ENCODE data around the gene GTPBP1.

GTPBP1 gene

DNA sequence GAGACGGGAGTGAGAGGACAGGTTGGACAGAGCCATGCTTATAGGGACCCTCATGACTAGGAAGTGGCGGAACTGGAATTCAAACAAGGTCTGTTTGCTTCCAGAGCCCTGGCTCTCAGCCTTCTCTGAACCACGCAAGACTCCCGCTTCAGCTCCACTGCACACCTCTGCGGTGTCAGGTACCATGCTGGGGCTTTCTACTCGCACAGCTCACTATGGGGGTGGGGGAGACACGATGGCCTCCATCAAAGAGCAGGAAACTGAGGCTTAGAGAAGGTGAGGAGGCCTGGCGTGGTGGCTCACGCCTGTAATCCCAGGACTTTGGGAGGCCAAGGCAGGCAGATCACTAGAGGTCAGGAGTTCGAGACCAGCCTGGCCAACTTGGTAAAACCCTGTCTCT lies 35.8 kb downstream of the GTPBP1 start:
- DNase-seq, result no peak

DNA sequence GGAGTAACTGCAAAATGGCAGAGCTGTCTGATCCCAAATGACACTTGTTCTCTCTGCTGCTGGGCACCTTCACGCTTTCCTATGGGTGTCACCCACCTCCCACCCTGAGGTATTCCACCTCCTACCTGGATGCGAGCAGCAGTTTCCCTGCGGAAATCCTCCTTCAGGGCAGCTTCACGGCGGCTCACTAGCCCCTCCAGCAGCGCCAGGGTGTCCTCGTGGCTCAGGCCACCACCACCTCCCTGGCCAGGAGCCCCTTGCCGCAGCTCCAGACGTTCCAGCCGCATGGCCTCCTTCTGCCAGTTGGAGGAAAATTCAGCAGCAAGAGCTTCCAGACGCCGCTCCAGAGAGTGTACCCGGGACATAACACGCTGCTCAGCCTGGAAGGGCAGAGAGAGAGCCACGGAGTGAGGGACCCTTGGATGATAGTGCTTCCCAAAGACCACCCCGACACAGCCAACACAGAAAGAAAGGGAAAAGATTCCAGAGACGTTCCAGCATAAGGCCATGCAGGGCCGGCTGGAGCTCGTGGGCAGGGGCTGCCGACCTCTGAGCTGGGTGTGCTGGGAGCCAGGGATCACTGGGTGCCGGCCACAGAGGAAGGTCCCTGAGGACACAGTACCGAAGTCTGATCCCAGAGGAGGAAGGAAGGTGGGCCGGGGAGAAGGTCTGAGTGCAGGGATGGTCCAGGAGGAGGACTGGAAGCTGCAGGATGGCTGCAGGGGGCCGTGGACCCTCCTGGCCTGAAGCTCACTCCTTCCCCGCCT lies 36.6 kb downstream of the GTPBP1 start:
- DNase-seq, result no peak

GRCh38 chr22:38744981-38745380 lies 39.2 kb downstream of the GTPBP1 start:
- no peak for DNase-seq

- no peak for DNase-seq
Observed at GRCh38 chr22:38745676-38746460, 40.1 kb downstream of the GTPBP1 start.

GRCh38 chr22:38748487-38749136 lies 42.9 kb downstream of the GTPBP1 start:
- no peak for DNase-seq

DNA sequence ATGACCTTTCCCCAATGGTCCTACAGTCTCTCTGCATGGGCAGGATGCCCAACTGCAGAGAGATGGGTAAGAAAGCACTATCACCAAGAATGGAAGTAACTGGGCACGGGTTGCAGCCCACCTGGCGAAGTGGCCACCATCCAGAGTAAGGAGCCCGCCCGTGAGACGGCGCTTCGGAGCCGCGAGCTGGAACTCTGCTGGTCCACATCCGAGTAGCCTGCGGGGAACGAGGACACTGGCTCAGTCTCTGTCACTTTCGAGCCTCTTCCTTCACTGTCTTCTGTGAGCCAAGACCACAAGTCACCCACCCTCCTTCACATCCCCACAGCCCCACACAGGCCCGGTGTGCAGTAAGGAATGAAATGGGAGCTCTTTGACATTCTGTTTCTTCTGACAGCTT lies 44.4 kb downstream of the GTPBP1 start:
- DNase-seq, result no peak

DNA sequence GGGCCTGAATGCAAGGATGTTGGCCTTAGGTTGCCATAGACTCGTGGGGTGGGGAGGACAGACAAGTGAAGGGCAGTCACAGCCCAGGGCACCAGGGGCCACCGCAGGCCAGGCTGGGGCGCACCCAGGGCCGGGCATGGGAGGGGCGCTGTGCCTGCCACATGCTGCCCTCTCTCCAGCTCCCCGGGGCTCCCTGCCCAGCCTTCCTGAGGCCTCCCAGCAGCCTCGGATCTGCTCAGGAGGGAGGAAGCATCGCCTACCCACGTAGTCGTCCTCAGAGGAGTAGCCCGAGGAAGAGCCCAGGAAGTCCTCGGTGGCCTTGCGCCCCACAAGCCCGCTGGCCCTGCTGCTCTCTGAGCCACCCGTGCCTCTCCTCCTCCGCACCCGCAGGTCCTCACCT lies 44.9 kb downstream of the GTPBP1 start:
- DNase-seq, result no peak

DNA sequence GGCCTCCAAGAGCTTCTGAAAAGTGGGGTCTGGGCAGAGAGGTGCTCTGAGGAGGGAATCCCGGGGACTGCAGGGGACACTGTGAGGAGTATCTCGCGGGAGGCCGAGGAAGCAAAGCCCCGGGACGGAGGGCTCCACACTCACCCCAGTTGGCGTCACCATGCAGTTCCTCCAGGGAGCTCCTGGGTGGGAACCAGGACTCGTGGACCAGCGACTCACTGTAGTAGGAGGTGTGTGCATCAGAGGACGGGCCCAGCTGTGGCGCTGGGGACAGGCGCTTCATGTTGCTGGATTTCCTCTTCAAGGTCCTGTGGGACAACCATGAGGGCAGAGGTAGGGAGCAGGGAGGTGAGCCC lies 45.3 kb downstream of the GTPBP1 start:
- DNase-seq, result no peak

DNA sequence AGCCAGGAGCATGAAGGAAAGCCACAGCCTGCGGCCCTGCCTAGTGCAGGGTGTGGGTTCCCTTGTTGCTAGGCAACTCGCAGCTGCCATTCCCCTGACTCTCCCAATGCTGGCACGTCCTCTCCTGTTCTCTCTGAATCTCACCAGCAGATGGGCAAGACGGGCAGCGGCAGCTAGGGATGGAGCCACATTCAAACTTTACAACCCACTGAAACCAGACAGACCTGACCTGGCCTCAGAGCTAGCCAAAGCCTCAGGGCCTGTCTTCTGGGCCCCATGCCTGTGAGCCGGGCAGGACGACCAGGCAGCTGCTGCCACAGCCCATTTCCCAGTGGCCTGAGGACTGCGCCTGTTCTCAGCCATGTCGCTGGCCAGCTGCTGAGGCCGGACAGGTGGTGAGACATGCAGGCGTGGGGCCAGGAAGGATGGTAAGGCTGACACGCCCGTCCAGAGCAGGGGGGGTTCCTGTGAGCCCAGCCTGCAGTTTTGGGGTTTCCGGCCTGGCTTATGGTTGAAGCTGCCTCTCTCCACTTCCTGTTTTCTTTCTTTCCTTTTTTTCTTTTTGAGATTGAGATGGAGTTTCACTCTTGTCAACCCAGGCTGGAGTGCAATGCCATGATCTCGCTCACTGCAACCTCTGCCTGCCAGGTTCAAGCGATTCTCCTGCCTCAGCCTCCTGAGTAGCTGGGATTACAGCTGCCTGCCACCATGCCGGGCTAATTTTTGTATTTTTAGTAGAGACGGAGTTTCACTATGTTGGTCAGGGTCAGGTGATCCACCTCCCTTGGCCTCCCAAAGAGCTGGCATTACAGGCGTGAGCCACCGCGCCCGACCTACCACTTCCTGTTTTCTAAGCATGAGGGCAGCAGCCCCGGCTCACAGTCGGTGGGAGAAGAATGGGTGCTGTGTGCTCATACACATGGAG lies 45.9 kb downstream of the GTPBP1 start:
- DNase-seq, result no peak

DNA sequence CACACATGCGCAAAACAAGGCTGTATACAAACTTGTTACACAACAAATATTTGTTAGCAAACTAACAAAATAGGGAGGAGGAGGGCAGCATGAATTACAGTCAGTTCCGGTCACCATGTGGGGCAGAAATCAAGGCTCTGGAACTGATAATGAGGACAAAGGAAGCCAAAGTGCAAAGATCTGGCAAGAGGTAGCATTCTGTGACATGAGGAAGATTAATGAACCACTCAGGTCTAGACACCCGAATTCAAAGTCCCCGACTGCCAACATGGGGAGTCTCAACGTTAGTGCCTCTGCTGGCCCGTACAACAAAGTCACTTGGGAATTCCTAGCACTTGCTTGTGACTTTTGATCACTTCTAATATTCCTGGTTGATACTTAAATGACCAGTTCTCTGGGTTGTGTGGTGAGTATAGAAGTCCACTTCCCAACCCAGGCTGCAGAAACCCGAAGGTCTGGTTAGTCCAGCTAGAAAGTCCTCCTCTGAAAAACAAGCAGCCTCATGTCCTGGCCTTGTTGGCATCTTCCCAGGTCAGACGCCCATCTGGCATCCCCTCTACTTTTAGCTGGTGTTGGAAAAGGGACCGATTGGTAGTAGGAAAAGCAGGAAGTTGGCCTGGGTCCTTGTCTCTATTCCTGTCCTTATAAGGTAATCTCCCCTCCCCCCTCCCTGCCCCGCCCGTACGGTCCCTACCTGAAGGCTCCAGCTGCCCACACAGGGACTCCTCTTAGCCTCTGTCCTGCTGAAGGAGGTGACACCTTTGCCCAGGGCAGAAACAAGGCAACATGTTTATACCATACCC lies 48.4 kb downstream of the GTPBP1 start:
- DNase-seq, result peak; percentile 87

GRCh38 chr22:38754751-38755154 lies 49.0 kb downstream of the GTPBP1 start:
- DNase-seq, result peak; percentile 71

DNA sequence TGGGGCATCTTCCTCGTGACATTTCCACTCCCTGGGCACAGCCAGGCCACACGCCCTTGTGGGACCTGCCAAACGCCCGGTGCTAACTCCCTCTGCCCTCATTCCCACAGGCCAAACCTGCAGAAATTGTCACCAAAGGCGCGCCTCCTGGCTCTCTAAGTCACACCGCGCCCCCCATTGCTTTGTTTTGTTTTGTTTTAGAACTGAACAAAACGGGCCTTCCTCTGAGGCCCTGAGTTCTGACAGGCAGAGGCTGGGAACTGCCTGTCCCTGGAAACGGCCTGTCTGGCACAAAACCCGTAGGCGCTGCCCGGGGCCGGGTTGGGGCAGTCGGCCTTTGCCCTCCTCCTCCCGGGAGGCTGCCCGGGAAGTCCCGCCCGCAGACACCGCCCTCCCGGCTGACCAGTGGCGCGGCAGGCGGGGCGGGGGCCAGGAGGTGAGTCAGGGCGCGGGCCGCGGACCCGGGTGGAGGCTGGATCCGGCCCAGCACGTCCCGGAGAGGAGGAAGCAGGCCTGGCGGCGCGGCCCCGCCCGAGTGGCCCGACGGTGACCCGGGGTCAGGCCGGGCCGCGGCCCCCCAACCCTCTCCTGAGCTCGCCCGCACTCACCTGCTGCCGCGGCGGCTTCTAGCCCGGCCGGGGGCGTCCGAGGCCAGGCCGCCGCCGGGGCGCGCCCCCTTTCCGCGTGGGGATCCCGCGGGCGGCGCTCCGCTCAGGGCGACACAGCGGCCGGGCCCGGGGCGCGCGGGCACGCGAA lies 49.6 kb downstream of the GTPBP1 start:
- DNase-seq, result peak; percentile 76

- DNase-seq, result peak; percentile 94
Observed at GRCh38 chr22:38755911-38756532, 50.3 kb downstream of the GTPBP1 start, which contains the start of gene SUN2. Gene SUN2 (minus strand): TSS chr22:38755998. CDS start chr22:38752628, 3,370 bp downstream.

DNA sequence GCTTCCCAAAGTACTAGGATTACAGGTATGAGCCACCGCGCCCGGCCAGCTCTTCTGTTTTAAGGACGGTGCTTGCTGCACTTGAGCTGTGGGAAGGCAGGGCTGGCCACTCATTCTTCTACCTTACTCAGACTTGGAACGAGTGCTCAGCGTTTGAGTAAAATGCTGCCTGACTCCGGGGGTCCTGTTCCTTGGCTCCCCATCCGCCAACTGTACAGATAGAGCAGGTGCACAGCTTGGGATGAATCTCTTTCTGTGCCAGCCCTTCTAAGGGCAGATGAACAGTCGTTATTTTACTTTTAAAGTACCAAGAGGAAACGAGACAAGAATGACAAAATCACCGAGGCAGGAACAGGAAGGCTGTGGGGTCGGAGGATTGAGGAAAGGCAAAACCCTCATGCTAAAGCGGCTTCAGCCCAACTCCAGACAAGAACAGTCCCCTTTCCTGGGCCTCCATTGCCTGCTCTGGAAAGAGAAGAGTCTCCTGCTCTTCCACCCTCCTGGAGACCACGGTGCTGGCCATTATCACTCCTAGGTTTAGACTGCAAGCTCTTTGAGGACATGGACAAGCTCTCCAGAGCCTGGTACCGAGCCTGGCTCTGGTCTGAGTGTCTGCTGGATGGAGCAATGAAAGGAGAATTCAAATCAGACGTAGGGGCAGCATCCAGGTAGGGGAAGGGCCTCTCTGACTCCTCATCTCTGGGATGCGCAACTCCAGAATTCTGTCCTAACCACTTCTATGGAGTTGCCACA lies 51.1 kb downstream of the GTPBP1 start:
- DNase-seq, result peak; percentile 64

- DNase-seq, result no peak
Observed at GRCh38 chr22:38757464-38757757, 51.7 kb downstream of the GTPBP1 start.

- peak; percentile 32 for DNase-seq
Observed at GRCh38 chr22:38758276-38758945, 52.7 kb downstream of the GTPBP1 start.

- no peak for DNase-seq
Observed at GRCh38 chr22:38759005-38759404, 53.3 kb downstream of the GTPBP1 start.

DNA sequence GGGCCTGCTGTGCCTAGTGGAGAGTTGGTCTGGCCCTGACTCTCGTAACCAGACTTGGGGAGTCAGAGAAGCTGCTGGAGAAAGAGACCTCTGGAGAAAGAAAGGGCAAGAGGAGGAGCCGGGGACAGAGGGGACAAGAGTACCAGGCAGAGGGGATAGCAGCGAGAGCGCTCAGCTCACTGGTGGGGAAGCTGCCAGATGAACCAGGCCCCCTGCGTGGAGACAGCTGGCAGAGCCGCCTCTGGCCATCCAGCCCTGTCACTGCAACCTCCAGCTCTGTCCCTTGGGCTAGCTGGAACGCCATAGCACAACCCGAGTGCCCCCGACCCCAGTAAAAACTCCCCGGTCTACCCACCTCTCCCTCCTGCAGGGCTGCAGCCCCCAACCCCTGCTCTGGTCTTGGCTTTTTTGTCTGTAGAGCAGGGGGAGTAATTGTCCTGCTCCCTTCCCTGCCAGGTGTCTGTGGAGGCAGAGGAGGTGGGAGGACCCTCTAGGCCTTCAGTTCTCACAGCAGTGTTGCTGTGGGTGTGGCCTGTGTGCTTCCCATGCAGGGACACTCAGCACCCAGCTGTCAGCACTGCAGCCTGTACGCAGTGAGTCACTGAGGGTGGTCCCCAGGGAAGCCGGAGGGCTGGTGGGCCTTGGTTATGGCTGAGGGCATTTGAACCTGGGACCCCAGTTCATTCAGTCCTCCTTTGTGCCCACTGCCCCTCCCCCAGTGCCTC lies 54.9 kb downstream of the GTPBP1 start:
- DNase-seq, result peak; percentile 92

All from NCI-H69 (cell line).